Lower lobe of right lung (tissue), 2 donors: ENCODE measurements around the gene NUBPL. TPM values are rescaled to one million over a fixed set of nuclear protein-coding genes. Genes with fewer than 3 reads are reported as not detected.
"Not testable (repeated sequence)": the region's sequence is repeated elsewhere in the genome, so short reads cannot be mapped to it uniquely, and the experiment has no call there.

Experiments
- ATAC-seq, 2 donors: fragments of 200-7000 bp; cut with Tn5 transposase; one replicate each; pipeline ENCODE4 v1.9.1; 2020 to 2022; ENCODE audit warnings: mild to moderate bottlenecking in 2 of 2, moderate library complexity in 2 of 2
- DNase-seq: peaks from one replicate; pipeline ENCODE4 v3.0.0-alpha.2; 2020
- H3K27ac ChIP-seq: fragments of 200-600 bp; one replicate; pipeline ENCODE4 v1.8.0; 2022
- H3K27me3 ChIP-seq: fragments of 200-600 bp; one replicate; pipeline ENCODE4 v1.8.0; 2022; ENCODE audit warnings: low read depth
- H3K36me3 ChIP-seq: fragments of 200-600 bp; one replicate; pipeline ENCODE4 v1.8.0; 2022; ENCODE audit warnings: mild to moderate bottlenecking
- H3K4me1 ChIP-seq: fragments of 200-600 bp; one replicate; pipeline ENCODE4 v1.8.0; 2022
- H3K4me3 ChIP-seq: fragments of 200-600 bp; one replicate; pipeline ENCODE4 v1.8.0; 2022; ENCODE audit warnings: mild to moderate bottlenecking
- H3K9me3 ChIP-seq: fragments of 200-600 bp; one replicate; pipeline ENCODE4 v1.8.0; 2022
- CTCF ChIP-seq: fragments of 200-600 bp; IDR thresholded peaks from one replicate; pipeline ENCODE4 v1.8.0; 2022; ENCODE audit warnings: antibody characterized with exemption, mild to moderate bottlenecking
- intact Hi-C: fragments of 100-400 bp; cut with DNase I; formaldehyde crosslinking; loops from one replicate; pipeline ENCODE4 v1.11.0; 2022
- total RNA-seq: library from RNA; stranded (reverse); fragmentation: NEBNext Ultra II Directional; extraction: Animal tissue kit (Norgen Biotek cat#: 25700); gene quantifications from one replicate; pipeline ENCODE4 v1.2.1, GENCODE V29; 2021
- donor health status: DM: no; HTN: yes; CAD: no; lungs with severe emphysema.

NUBPL gene
- total RNA-seq, 1 donor from 2014 or later, result 8.6 TPM

DNA sequence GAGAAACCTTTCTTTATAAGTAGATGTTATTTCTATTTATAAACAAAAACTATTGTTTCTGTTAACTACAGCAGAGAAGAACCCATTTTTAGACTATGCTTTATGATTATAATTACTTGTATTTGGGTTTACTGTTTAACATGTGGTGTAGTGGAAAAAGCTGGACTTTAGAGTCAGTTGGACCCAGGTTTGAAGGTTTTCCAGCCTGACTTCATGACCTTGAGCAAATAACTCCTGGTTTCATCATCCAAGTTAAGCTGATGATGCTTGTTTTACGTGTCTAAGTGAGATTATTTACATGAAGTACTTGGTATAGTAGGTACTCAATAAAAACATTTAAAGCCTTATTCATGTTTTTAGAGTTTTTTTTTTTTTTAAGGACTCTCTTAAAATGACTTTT lies 294.1 kb downstream of the NUBPL start:
- intact Hi-C loops, result no loop called here
- Histone ChIP-seq H3K36me3 (no peaks in the 10 kb centered on the region), H3K4me1 (no peaks in the 10 kb centered on the region), H3K27ac (no peak overlapping the region), H3K27me3 (no peaks in the 10 kb centered on the region), H3K4me3 (no peak overlapping the region), H3K9me3 (no peaks in the 10 kb centered on the region)
- ATAC-seq, result no peak
- no peak for DNase-seq
- TF ChIP-seq CTCF, result no peak

- H3K27me3 ChIP-seq, ATAC-seq, H3K36me3 ChIP-seq, H3K27ac ChIP-seq, H3K9me3 ChIP-seq, H3K4me1 ChIP-seq, H3K4me3 ChIP-seq, DNase-seq, intact Hi-C loops: not testable (repeated sequence)
Observed at GRCh38 chr14:31856003-31856402, 294.8 kb downstream of the NUBPL start.

DNA sequence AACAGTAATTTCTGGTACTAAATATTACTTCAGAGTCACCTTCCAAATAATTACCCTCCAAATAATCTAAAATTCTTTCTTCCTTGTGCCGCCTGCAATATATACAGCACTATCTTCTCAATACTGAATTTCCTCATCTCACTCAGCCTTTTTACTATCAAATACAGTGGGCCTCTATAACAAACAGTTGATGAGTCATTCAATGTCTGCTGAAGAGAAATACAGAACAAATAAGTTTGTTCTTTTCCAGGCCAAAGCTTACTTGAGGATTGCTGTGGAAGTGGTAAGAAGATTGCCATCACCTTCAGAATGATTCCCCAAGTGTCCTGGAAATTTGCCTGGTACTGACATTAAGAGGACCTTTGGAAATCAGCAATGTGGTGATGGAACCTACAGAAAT lies 297.7 kb downstream of the NUBPL start:
- no peak overlapping the region for H3K4me3 ChIP-seq
- DNase-seq, result no peak
- TF ChIP-seq CTCF, result no peak
- no peak overlapping the region for H3K27ac ChIP-seq
- no peaks in the 10 kb centered on the region for H3K27me3 ChIP-seq
- H3K9me3 ChIP-seq, result no peaks in the 10 kb centered on the region
- ATAC-seq, result no peak
- no peaks in the 10 kb centered on the region for H3K4me1 ChIP-seq
- H3K36me3 ChIP-seq, result no peaks in the 10 kb centered on the region
- intact Hi-C loops, result no loop called here

DNA sequence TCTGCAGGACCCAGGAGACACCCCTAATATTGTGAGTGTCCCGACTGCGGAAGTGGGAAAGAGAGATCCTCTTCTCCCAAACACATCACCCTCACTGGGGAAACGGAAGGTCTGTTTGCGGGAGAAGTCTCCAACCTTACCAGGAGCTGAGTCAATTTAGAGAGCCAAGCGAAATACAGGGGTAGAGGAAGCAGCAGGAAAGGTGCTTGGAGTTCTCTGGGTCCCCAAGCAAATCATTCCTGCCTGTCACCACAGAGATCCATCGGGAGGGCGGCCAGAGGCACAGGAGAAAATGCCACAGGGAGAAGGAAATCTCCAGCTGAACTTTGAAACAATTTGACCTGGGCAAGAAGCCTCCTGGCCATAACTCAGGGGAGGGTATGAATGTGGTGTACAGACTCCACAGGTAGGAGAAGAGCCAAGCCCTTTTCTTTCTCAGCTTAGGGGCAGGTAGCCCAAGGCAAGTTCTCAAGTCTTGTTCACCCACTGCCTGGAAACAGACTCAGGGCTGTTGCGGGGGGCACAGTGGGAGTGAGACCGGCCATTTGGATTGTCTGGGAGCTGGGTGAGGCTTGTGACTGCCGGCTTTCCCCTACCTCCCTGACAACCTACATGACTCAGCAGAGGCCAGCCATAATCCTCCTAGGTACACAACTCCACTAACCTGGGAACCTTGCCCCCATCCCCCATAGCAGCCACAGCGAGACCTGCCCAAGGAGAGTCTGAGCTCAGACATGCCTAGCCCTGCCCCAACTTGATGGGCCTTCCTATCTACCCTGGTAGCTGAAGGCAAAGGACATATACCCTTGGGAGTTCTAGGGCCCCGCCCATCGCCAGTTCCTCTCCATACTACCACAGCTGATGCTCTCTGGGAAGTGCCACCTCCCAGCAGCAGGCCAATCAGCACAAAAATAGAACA lies 304.0 kb downstream of the NUBPL start:
- H3K27me3 ChIP-seq, result no peaks in the 10 kb centered on the region
- ATAC-seq, result no peak
- H3K27ac ChIP-seq, result no peak overlapping the region
- intact Hi-C loops, result no loop called here
- no peaks in the 10 kb centered on the region for H3K4me1 ChIP-seq
- no peak for TF ChIP-seq CTCF
- no peak overlapping the region for H3K4me3 ChIP-seq
- no peaks in the 10 kb centered on the region for H3K36me3 ChIP-seq
- H3K9me3 ChIP-seq, result peaks cover 10% of the 10 kb centered on the region
- no peak for DNase-seq

DNA sequence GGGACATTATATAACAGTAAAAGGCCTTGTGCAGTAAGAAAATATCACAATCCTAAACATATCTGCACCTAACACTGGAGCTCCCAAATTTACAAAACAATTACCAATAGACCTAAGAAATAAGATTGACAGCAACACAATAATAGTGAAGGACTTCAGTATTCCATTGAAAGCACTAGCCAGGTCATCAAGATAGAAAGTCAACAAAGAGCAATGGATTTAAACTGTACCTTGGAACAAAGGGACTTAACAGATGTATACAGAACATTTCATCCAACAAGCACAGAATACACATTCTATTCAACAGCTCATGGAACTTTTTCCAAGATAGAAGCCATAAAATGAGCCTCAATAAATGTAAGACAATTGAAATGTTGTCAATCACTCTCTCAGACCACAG lies 306.4 kb downstream of the NUBPL start:
- Histone ChIP-seq H3K9me3 (peaks cover 10% of the 10 kb centered on the region), H3K4me3 (no peak overlapping the region), H3K27me3 (no peaks in the 10 kb centered on the region), H3K36me3 (no peaks in the 10 kb centered on the region), H3K27ac (no peak overlapping the region), H3K4me1 (no peaks in the 10 kb centered on the region)
- ATAC-seq, result no peak
- intact Hi-C loops, result no loop called here
- TF ChIP-seq CTCF, result no peak
- no peak for DNase-seq

- H3K36me3 ChIP-seq, ATAC-seq, H3K4me3 ChIP-seq, H3K27me3 ChIP-seq, intact Hi-C loops, H3K4me1 ChIP-seq, H3K27ac ChIP-seq, DNase-seq: not testable (repeated sequence)
- H3K9me3 ChIP-seq, result peaks cover 10% of the 10 kb centered on the region
Observed at GRCh38 chr14:31868096-31868495, 306.9 kb downstream of the NUBPL start.
